ENCODE results near the gene BCL10. TPM values are rescaled to one million over a fixed set of nuclear protein-coding genes. Genes with fewer than 3 reads are reported as not detected.
A peak's percentile ranks its signal among the peaks of the same experiment; 100 is the strongest.

Gene BCL10
- total and polyA plus RNA-seq, 2 of the 4 experiments (the other 2 are of a cell fraction) = 15.3 to 30.5 TPM

- peak overlapping the region; percentile 2; the same call in 1 of the 2 replicates for H3K23ac ChIP-seq (ENCODE audit: low read depth, low read length)
- H3K9me1 ChIP-seq (ENCODE audit: insufficient read depth, low read length) = peaks cover 24% of the 10 kb centered on the region
- TF ChIP-seq USF2 (IDR thresholded peaks at IDR 0.05; ENCODE audit: low read depth, low read length) (peak; percentile 16; the same call in 1 of the 2 replicates), RFX5 (IDR thresholded peaks at IDR 0.05; ENCODE audit: low read depth, low read length) (no peak)
- no TSS peak for BruUV-seq (replicated peaks)
- no peak overlapping the region for H3K9ac ChIP-seq (ENCODE audit: low read depth, low read length)
- H2AFZ ChIP-seq (replicated peaks; ENCODE audit: low read length, poor library complexity) = no peak overlapping the region
- H3K4me2 ChIP-seq (ENCODE audit: low read depth, low read length) = no peak overlapping the region
- H3K4ac ChIP-seq (ENCODE audit: low read depth, low read length) = peak overlapping the region; percentile 31; the same call in 1 of the 2 replicates
- DNase-seq = peak; percentile 59
- H3K18ac ChIP-seq (ENCODE audit: low read depth, low read length) = peak overlapping the region; percentile 33; the same call in 1 of the 2 replicates
- H3K79me1 ChIP-seq (ENCODE audit: low read depth in 1 of 2, low read length in 2 of 2) = peaks cover 17 to 81% of the 10 kb centered on the region in 2 experiments
- no peak for ATAC-seq (ENCODE audit: low read depth)
- H3K56ac ChIP-seq (ENCODE audit: extremely low read depth, insufficient read depth, low read length) = no peak overlapping the region
- no peak overlapping the region for H2AK9ac ChIP-seq (replicated peaks; ENCODE audit: low read depth, low read length, poor library complexity)
- H3K4me1 ChIP-seq (ENCODE audit: control insufficient read depth, insufficient read depth, low read length) = peaks cover 29% of the 10 kb centered on the region
- dilution Hi-C loops (cut with HindIII; ENCODE audit: low sequenced_read_pairs, unreplicated experiment) = no loop called here
- no peaks in the 10 kb centered on the region for H3K27me3 ChIP-seq (ENCODE audit: control insufficient read depth, insufficient read depth, low read length)
- H3K4me3 ChIP-seq (ENCODE audit: insufficient read depth, low read depth, low read length) = no peak overlapping the region
- no peak overlapping the region for H2AK5ac ChIP-seq (ENCODE audit: low read depth, low read length)
- H4K20me1 ChIP-seq (ENCODE audit: insufficient read depth, low read length) = no peaks in the 10 kb centered on the region
- peak overlapping the region; percentile 58; the same call in 1 of the 2 replicates for H2BK20ac ChIP-seq (ENCODE audit: low read depth, low read length)
- peak overlapping the region; percentile 98 for H2BK5ac ChIP-seq (ENCODE audit: low read depth, low read length, poor library complexity, severe bottlenecking)
- H4K8ac ChIP-seq (ENCODE audit: low read depth in 2 of 2, low read length in 2 of 2) = peak overlapping the region in 1 of 2 experiments; percentile 62; a peak in 2 of 4 replicates
- CTCF ChIA-PET = interaction anchor here (0.5 to 0.6 kb wide), 2 partner anchors 247 to 581 kb away, joined by 3 read pairs; no protein-coding TSS in a partner anchor
- H2BK120ac ChIP-seq (ENCODE audit: low read depth, low read length) = peak overlapping the region; percentile 60; the same call in 1 of the 2 replicates
- no peak overlapping the region for H4K91ac ChIP-seq (ENCODE audit: insufficient read depth, low read depth, low read length)
- H2BK15ac ChIP-seq (ENCODE audit: low read depth, low read length) = peak overlapping the region; percentile 9; the same call in 1 of the 3 replicates
- H3K36me3 ChIP-seq (ENCODE audit: control insufficient read depth, insufficient read depth, low read length) = peaks cover 8% of the 10 kb centered on the region; the same call in 1 of the 2 replicates
- H3K14ac ChIP-seq (replicated peaks; ENCODE audit: low read depth, low read length) = 0 out of 2 replicates have a peak overlapping the region, but pooled peaks have one; percentile 1
- in situ Hi-C loops (cut with MboI; ENCODE audit: low sequenced_read_pairs) = no loop called here
- intact Hi-C loops (cut with micrococcal nuclease) = no loop called here
- no peak overlapping the region for H4K5ac ChIP-seq (ENCODE audit: low read depth, low read length)
- WGBS, 2 experiments (ENCODE audit: extremely low coverage in 2 of 2, insufficient read length in 1 of 2) = 0% methylated on average over 1 of the region's 2 CpGs; no CpG with 5 or more reads in 1 of the 2 experiments
- POLR2A ChIA-PET (ENCODE audit: unreplicated experiment) = no interaction called here
- H3K27ac ChIP-seq (ENCODE audit: insufficient read depth, low read length) = no peak overlapping the region
- H3K9me3 ChIP-seq (ENCODE audit: control insufficient read depth, insufficient read depth, low read length) = no peaks in the 10 kb centered on the region
Observed at GRCh38 chr1:85322655-85323054, 46.2 kb upstream of the BCL10 start.

All from IMR-90 (cell line).